ENCODE results near the gene GPSM3.

DNA sequence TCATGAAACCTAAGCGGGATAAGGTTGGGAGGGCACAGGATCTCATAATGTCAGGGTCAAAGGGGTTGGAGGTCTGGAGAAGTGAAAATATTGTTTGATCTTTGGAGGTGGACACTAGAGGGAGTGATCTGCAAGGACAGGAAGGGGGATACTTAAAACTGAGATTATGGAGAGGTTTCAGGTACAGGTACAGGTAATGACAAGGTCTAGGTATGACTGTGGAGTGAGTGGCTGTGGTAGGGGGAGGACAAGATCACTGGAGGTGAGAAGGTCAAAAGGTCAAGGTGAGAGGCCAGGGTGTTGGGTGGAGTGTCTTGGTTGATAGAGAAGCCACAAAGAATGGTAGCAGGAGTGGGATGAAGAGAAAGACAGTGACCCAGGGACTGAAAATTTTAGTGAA is 48.2 kb upstream of the GPSM3 start:
- TF ChIP-seq CTCF (IDR thresholded peaks at IDR 0.05; ENCODE audit: extremely low read depth in 1 of 2, insufficient read depth in 1 of 2, low read depth in 1 of 2, low read length in 2 of 2), result no peak
- no peak for TF ChIP-seq POLR2AphosphoS5 (IDR thresholded peaks at IDR 0.05; ENCODE audit: insufficient read depth, low read depth, low read length)
- TF ChIP-seq JUN (IDR thresholded peaks at IDR 0.05; ENCODE audit: borderline replicate concordance, insufficient read depth, insufficient read length, low read depth), result no peak
- no peak for TF ChIP-seq POLR2A (IDR thresholded peaks at IDR 0.05; ENCODE audit: low read depth, low read length)
- TF ChIP-seq MAX (IDR thresholded peaks at IDR 0.05; ENCODE audit: insufficient read depth, insufficient read length), result no peak
- TF ChIP-seq EZH2 (IDR thresholded peaks at IDR 0.05; ENCODE audit: borderline replicate concordance, low read depth, low read length, severe bottlenecking), result no peak
